Muscle of back (tissue), 11 donors: ENCODE data around the gene GCK. TPM values are rescaled to one million over a fixed set of nuclear protein-coding genes. Genes with fewer than 3 reads are reported as not detected.

ENCODE experiments used
- DNase-seq, 3 donors: peaks; one replicate each; pipeline versions ENCODE4 v3.0.0 to v3.0.0-alpha.2; 2013
- polyA plus RNA-seq, 10 donors: library from polyadenylated mRNA; unstranded; fragments of 120-200 nt; gene quantifications; one replicate each; pipeline ENCODE4 v1.2.1, GENCODE V29; 2013; ENCODE audit not compliant: insufficient read length in 10 of 10

Gene GCK
- polyA plus RNA-seq, 10 donors: 2.5 to 4.8 (median 4.0) TPM

- no peak for DNase-seq
Measured at GRCh38 chr7:44121761-44122420, 67.3 kb downstream of the GCK start.

GRCh38 chr7:44120395-44120794 lies 68.8 kb downstream of the GCK start:
- DNase-seq: no peak

DNA sequence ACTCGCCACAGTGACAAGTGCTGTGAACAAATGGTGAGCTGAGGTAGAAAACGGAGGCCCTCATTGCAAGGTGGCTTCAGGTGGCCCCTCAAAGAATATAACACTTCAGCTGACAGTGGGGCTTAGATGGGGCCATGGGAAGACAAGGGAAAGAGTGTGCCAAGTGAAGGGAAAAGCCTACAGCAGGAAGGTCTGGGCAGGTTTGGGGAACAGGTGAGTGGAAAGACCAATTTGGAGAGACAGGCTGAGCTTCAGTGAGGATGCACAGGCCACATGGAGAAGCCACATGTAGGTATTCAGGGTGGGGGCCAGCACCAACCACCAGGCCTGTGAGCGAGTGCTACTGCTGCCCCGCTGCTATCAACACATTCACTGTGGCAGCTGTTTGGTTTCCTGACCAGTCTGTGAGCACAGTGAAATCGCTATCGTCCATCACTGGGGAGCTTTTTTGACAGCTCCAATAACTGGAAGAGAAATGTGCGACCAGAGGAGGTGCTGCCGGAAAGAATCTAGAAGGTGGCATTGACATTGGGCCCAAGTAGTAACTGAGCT lies 69.3 kb downstream of the GCK start:
- DNase-seq: no peak

- no peak for DNase-seq
Measured at GRCh38 chr7:44117801-44118429, 71.3 kb downstream of the GCK start.

DNA sequence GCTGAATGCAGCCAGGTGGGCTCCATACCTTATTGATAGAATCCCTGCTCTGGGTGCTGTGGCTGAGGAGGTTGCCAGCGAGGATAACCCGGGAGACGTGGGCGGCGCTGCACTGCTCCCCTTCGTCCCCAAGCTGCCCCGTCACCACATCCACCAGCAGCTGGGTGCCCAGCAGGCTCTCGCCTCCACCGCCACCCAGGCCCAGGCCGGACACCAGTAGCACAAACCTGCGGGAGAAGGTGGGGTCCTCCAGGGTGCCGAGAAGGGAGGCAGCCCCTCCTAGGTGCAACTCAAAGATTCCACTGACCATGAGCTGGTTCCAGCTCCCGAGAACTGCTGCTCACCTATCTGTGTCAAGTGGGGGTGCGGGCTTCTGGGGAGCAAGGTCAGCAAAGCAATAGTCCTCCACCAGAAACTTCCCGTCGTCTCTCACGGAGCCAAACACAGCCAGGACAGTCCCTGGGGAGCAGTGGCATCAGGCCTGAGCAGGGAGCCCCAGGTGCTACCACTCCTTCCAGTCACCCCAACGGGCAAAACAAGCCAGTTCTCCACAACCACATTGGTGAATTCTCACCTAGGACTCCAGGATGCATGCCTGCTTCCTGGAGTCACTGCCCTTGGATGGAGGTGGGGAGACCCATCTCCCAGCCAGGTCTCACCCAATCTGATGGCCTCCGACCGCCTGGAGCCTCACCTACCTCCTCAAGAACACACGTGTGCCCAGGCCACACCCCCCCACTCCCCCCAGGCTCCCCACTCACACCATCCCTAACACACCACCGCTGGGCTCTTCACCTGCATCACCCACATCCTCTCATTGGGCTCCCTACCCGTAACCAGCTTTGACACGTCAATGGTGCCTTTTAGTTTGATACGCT lies 72.2 kb downstream of the GCK start:
- no peak for DNase-seq

DNA sequence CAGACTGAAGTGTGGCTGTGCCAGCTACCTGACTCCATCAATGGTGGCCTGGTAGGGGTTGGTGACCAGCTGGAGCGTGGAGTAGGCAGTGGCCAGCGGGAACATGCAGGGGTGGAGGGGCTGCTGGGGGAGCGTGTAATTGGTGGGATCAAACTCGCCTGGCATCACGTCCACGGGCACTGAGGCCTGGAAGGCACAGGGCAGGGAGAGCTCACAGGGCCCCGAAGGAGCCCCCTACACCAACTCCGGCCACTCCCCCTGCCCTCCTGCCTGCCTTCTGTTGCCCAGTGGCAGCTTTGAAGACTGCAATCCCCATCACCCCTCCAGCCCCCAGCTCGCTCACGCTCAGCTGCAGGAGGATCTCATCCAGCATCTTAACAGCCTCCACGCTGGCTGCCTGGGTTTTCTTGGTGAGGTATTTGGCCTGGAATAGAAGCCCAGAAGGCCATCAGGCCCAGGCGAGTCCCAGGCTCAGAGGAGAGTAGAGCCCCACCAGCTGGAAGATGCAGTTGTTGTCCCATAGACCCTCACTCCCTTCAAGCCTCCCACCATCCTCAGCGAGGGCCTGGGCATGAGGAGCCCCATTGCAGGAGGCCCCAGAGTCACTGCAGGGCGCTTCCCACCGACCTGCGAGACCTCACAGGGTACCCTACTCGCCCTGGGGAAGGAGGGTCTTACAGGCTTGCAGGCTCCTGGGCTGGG lies 73.0 kb downstream of the GCK start:
- no peak for DNase-seq

GRCh38 chr7:44114586-44115310 lies 74.5 kb downstream of the GCK start:
- DNase-seq: peak; percentile 70 to 79 (median 71)

- no peak for DNase-seq
Measured at GRCh38 chr7:44113764-44114354, 75.4 kb downstream of the GCK start.

- DNase-seq: no peak
Measured at GRCh38 chr7:44112997-44113763, 76.1 kb downstream of the GCK start.

DNA sequence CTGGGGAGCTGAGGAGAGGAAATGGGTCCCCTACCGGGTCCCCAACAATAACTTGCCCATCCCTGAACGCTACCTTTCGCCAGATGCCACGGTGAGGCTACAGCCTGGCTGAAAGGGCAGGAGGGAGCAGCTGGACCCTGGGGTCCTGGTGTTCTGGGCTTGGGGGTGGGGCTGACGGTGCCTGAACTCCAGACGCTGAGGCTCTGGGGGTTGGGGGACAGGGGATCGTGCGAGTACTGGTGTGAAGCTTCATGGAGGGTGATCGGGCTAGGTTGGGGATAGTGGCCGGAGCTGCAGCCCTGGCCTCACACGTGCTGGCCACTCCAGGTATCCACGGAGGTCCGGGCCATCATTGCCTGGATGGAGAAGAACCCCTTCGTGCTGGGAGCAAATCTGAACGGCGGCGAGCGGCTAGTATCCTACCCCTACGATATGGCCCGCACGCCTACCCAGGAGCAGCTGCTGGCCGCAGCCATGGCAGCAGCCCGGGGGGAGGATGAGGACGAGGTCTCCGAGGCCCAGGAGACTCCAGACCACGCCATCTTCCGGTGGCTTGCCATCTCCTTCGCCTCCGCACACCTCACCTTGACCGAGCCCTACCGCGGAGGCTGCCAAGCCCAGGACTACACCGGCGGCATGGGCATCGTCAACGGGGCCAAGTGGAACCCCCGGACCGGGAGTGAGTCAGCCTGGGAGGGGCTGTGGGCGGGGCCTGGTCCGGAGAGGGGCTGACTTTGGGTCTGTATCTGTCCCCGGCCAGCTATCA lies 76.8 kb downstream of the GCK start:
- DNase-seq: no peak

DNA sequence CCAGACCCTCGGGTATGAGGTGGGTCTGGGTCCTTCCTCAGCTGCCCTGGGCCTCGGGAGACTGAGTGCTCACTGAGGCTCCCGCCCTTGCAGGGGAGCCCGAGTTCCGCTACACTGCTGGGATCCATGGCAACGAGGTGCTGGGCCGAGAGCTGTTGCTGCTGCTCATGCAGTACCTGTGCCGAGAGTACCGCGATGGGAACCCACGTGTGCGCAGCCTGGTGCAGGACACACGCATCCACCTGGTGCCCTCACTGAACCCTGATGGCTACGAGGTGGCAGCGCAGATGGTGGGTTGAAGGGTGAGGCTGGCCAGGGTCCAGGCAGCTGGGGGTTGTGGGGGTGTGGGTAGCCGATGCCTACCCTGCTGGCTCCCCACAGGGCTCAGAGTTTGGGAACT lies 77.5 kb downstream of the GCK start:
- no peak for DNase-seq

DNA sequence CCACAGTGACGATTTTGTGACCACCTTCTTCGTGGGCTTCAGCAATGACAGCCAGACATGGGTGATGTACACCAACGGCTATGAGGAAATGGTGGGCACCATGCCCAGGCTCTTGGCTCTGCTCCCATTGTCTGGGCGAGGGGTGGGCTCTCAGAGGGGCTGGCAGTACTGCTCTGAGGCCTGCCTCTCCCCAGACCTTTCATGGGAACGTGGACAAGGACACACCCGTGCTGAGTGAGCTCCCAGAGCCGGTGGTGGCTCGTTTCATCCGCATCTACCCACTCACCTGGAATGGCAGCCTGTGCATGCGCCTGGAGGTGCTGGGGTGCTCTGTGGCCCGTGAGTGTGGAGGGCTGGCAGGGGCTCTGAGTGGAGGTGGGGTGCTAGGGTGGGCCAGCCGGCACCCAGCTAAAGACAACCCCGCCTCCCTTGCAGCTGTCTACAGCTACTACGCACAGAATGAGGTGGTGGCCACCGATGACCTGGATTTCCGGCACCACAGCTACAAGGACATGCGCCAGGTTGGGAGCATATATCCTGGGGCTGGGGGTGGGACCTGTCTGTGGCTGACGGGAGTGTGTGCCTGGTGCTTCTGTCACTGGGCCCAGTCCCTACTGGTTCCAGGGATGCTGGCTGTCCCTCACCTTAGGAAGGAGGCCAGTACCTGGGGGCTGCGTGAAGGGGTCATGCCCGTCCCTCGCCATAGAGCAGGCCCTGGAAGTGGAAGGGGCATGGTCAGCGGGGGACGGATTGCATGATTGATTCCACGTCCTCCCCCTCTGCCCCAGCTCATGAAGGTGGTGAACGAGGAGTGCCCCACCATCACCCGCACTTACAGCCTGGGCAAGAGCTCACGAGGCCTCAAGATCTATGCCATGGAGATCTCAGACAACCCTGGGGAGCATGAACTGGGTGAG lies 78.3 kb downstream of the GCK start:
- no peak for DNase-seq

- no peak for DNase-seq
Measured at GRCh38 chr7:44109991-44110390, 79.2 kb downstream of the GCK start.

DNA sequence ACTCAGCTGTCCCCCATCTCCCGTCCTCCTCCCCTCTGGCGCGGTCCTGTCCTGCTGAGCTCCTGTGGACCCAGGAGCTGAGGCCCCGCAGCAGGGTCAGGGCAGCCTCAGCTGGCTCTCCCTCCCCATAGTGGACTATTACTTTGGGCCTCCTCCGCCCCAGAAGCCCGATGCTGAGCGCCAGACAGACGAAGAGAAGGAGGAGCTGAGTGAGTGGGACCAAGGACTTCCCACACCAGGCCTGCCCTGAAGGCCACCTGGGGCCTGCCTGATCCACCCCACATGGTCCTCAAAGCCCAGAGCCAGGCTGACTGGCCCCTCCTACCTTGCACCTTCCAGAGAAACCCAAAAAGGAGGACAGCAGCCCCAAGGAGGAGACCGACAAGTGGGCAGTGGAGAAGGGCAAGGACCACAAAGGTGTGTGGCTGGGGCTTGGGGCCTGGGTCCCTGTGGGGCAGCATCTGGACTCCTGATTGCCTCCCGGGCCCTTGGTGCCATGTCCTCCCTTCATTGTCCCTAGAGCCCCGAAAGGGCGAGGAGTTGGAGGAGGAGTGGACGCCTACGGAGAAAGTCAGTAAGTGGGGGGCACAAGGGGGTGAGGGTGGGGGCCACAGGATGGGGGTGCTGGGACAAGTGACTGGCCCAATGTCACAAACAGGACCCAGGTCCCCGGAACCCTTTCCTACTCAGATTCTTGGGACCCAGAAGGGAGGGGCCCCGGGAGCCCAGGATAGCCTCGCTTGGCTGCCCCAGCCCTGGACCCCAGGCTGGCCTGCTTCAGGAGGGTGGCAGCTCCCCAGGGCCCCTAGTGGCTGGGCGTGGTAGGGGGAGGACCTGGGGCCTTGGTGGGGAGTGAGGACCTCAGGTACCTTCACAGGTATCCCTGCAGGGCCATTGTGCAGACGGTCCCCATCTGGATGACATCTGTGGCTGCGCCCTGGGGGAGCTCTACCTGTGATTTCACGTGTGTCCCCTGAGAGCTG lies 80.2 kb downstream of the GCK start:
- DNase-seq: no peak

DNA sequence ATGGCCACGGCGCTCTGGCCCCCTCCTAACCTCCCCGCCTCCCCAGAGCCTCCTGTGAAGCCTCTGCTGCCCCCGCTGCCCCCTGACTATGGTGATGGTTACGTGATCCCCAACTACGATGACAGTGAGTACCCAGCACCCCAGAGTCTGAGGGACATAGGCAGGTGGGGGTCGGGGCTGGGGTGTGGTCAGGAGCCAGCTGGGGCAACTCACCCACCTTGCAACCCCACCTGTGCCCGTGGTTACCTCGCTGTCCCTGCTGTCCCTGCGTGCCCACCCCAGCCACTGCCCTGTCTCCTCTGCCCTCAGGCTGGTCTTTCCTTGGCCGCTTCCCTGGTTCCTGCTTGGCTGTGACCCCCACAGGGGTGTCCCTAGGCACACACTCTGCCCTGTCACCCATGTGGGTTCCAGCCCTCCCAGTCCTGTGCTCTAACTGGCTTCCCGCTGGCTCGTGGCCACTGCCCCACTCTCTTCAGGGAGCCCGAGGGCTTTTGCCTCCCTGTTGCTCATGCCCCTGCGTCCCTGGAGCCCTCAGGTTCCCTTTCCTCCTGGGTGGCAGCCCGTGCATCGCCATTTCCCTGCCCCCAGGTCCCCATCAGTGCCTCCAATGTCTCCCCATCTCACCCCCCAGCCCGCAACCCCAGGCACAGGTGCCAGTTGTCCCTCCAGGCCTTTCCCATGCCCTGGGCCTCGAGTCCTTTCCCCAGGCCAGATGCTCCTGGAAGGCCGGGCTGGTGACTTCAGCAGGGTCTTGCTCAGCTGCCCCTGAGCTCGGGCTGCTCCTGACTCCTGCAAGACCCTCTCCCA lies 81.1 kb downstream of the GCK start:
- no peak for DNase-seq
